NB4 (cell line): ENCODE results near the gene EDAR.

Source experiments
- DNase-seq: peaks from one replicate; pipeline ENCODE4 v3.0.0; 2010; ENCODE audit warnings: low read depth
- H3K4me3 ChIP-seq: one replicate; pipeline ENCODE4 v1.5.1; 2011; ENCODE audit warnings: mild to moderate bottlenecking, low read depth, low read length, moderate library complexity
- CTCF ChIP-seq: IDR thresholded peaks from one replicate; pipeline ENCODE4 v1.5.1; 2012; ENCODE audit warnings: low read depth, low read length
- MAX ChIP-seq: IDR thresholded peaks from 2 replicates; pipeline ENCODE4 v1.6.1; 2011; ENCODE audit warnings: low read depth, low read length
- MYC ChIP-seq: IDR thresholded peaks from 2 replicates; pipeline ENCODE4 v1.6.1; 2011; ENCODE audit warnings: low read depth, low read length
- POLR2A ChIP-seq: IDR thresholded peaks from 2 replicates; pipeline ENCODE4 v1.6.1; 2011; ENCODE audit warnings: mild to moderate bottlenecking; ENCODE audit not compliant: insufficient read length; ENCODE audit errors: extremely low read depth

EDAR gene

GRCh38 chr2:108944601-108945331, 44.3 kb downstream of the EDAR start:
- TF ChIP-seq POLR2A (no peak), MYC (no peak), CTCF (no peak), MAX (no peak)
- DNase-seq = no peak
- H3K4me3 ChIP-seq = no peak overlapping the region

- TF ChIP-seq MYC (no peak), CTCF (no peak), POLR2A (no peak), MAX (no peak)
- H3K4me3 ChIP-seq = no peak overlapping the region
- DNase-seq = no peak
Measured at GRCh38 chr2:108943751-108944150, 45.3 kb downstream of the EDAR start.

- no peak for TF ChIP-seq MAX
- no peak for TF ChIP-seq CTCF
- no peak for TF ChIP-seq MYC
- TF ChIP-seq POLR2A = no peak
- no peak for DNase-seq
- no peak overlapping the region for H3K4me3 ChIP-seq
Measured at GRCh38 chr2:108942888-108943287, 46.1 kb downstream of the EDAR start.

- no peak for DNase-seq
- TF ChIP-seq MYC (no peak), MAX (no peak), POLR2A (no peak), CTCF (no peak)
- no peak overlapping the region for H3K4me3 ChIP-seq
Measured at GRCh38 chr2:108942231-108942825, 46.7 kb downstream of the EDAR start.

GRCh38 chr2:108941767-108942166, 47.3 kb downstream of the EDAR start:
- H3K4me3 ChIP-seq = no peak overlapping the region
- DNase-seq = no peak
- no peak for TF ChIP-seq MAX
- TF ChIP-seq CTCF = no peak
- TF ChIP-seq POLR2A = no peak
- TF ChIP-seq MYC = no peak
